HEK293 (cell line): ENCODE measurements around the gene CDK16.

Experiments
- CTCF ChIA-PET: fragments of 350-600 bp; formaldehyde crosslinking; extraction: SDS; loops from one replicate; lab custom pipeline; 2021; ENCODE audit warnings: antibody characterized with exemption; lab: Yijun Ruan, JAX
- POLR2A ChIA-PET: fragments of 300-600 bp; formaldehyde crosslinking; extraction: SDS; loops from one replicate; lab custom pipeline; 2020; ENCODE audit warnings: antibody characterized with exemption, inconsistent platforms; lab: Yijun Ruan, JAX
- H3K27ac ChIP-seq: fragments of 200-500 bp; sonication (Bioruptor generic); 2 replicates; pipeline ENCODE4 v1.5.1; 2014; ENCODE audit warnings: low read depth, low read length, control low read depth, inconsistent platforms; ENCODE audit errors: extremely low read depth
- H3K36me3 ChIP-seq, 2 experiments: fragments of 200-500 bp in 1 of 2; sonication (Bioruptor generic) in 1 of 2; 1 replicate in 1 of 2; 2 replicates in 1 of 2; pipeline ENCODE4 v1.5.1; 2014 to 2017; ENCODE audit warnings: inconsistent platforms in 2 of 2, low read length in 2 of 2; ENCODE audit not compliant: control insufficient read depth in 2 of 2, insufficient read depth in 1 of 2
- H3K4me1 ChIP-seq: fragments of 200-500 bp; sonication (Bioruptor generic); 2 replicates; pipeline ENCODE4 v1.5.1; 2014; ENCODE audit warnings: mild to moderate bottlenecking, low read length, inconsistent platforms; ENCODE audit not compliant: control insufficient read depth, insufficient read depth
- H3K4me3 ChIP-seq: 2 replicates; pipeline ENCODE4 v1.5.1; 2011; ENCODE audit warnings: low read depth, mild to moderate bottlenecking, control low read depth, low read length, moderate library complexity
- H3K9me3 ChIP-seq: fragments of 200-500 bp; sonication (Bioruptor generic); 2 replicates; pipeline ENCODE4 v1.5.1; 2014; ENCODE audit warnings: low read depth, low read length, inconsistent platforms; ENCODE audit not compliant: control insufficient read depth, insufficient read depth
- HIC1 ChIP-seq: fragments of 450-650 bp; formaldehyde crosslinking; IDR thresholded peaks from 2 replicates; pipeline ENCODE4 v1.5.1; 2016; ENCODE audit warnings: missing biosample characterization, missing genetic modification characterization
- MYNN ChIP-seq: fragments of 450-650 bp; formaldehyde crosslinking; IDR thresholded peaks from 2 replicates; pipeline ENCODE4 v1.5.1; 2016; ENCODE audit warnings: missing biosample characterization, missing genetic modification characterization, borderline replicate concordance
- OVOL3 ChIP-seq: fragments of 450-650 bp; formaldehyde crosslinking; IDR thresholded peaks from 2 replicates; pipeline ENCODE4 v1.5.1; 2016; ENCODE audit warnings: missing biosample characterization, missing genetic modification characterization
- PATZ1 ChIP-seq: fragments of 450-650 bp; formaldehyde crosslinking; IDR thresholded peaks from 2 replicates; pipeline ENCODE4 v1.5.1; 2016; ENCODE audit warnings: missing biosample characterization, missing genetic modification characterization
- SP7 ChIP-seq: fragments of 450-650 bp; formaldehyde crosslinking; IDR thresholded peaks from 2 replicates; pipeline ENCODE4 v1.5.1; 2016; ENCODE audit warnings: missing biosample characterization, missing genetic modification characterization
- WT1 ChIP-seq: fragments of 450-650 bp; formaldehyde crosslinking; IDR thresholded peaks from 2 replicates; pipeline ENCODE4 v1.5.1; 2016; ENCODE audit warnings: missing biosample characterization, missing genetic modification characterization
- ZBTB1 ChIP-seq: fragments of 450-650 bp; formaldehyde crosslinking; IDR thresholded peaks from 2 replicates; pipeline ENCODE4 v1.5.1; 2016; ENCODE audit warnings: missing biosample characterization, missing genetic modification characterization
- ZBTB17 ChIP-seq: fragments of 450-650 bp; formaldehyde crosslinking; IDR thresholded peaks from 2 replicates; pipeline ENCODE4 v1.5.1; 2016; ENCODE audit warnings: missing biosample characterization, missing genetic modification characterization
- ZBTB20 ChIP-seq: fragments of 450-650 bp; formaldehyde crosslinking; IDR thresholded peaks from 2 replicates; pipeline ENCODE4 v1.5.1; 2016; ENCODE audit warnings: missing biosample characterization, missing genetic modification characterization
- ZBTB48 ChIP-seq: fragments of 450-650 bp; formaldehyde crosslinking; IDR thresholded peaks from 2 replicates; pipeline ENCODE4 v1.5.1; 2016; ENCODE audit warnings: missing biosample characterization, missing genetic modification characterization
- ZFP69B ChIP-seq: fragments of 450-650 bp; formaldehyde crosslinking; IDR thresholded peaks from 2 replicates; pipeline ENCODE4 v1.5.1; 2016; ENCODE audit warnings: missing biosample characterization, missing genetic modification characterization
- ZNF169 ChIP-seq: fragments of 450-650 bp; formaldehyde crosslinking; IDR thresholded peaks from 2 replicates; pipeline ENCODE4 v1.5.1; 2016; ENCODE audit warnings: missing biosample characterization, missing genetic modification characterization
- ZNF184 ChIP-seq: fragments of 450-650 bp; IDR thresholded peaks from 2 replicates; pipeline ENCODE4 v1.5.1; 2018; ENCODE audit warnings: missing biosample characterization, mild to moderate bottlenecking, missing genetic modification characterization
- ZNF2 ChIP-seq: fragments of 450-650 bp; formaldehyde crosslinking; IDR thresholded peaks from 2 replicates; pipeline ENCODE4 v1.5.1; 2016; ENCODE audit warnings: missing biosample characterization, missing genetic modification characterization
- ZNF335 ChIP-seq: fragments of 450-650 bp; formaldehyde crosslinking; conservative IDR thresholded peaks from 2 replicates; pipeline ENCODE4 v1.5.1; 2016; ENCODE audit warnings: missing biosample characterization, missing genetic modification characterization
- ZNF366 ChIP-seq: fragments of 450-650 bp; formaldehyde crosslinking; conservative IDR thresholded peaks from 2 replicates; pipeline ENCODE4 v1.5.1; 2016; ENCODE audit warnings: missing biosample characterization, missing genetic modification characterization
- ZNF394 ChIP-seq: fragments of 450-650 bp; formaldehyde crosslinking; IDR thresholded peaks from 2 replicates; pipeline ENCODE4 v1.5.1; 2016; ENCODE audit warnings: missing biosample characterization, missing genetic modification characterization, mild to moderate bottlenecking, moderate library complexity, borderline replicate concordance
- ZNF398 ChIP-seq: fragments of 450-650 bp; formaldehyde crosslinking; IDR thresholded peaks from 2 replicates; pipeline ENCODE4 v1.5.1; 2017; ENCODE audit warnings: missing biosample characterization, missing genetic modification characterization
- ZNF629 ChIP-seq: fragments of 450-650 bp; formaldehyde crosslinking; IDR thresholded peaks from 2 replicates; pipeline ENCODE4 v1.5.1; 2017; ENCODE audit warnings: missing biosample characterization, missing genetic modification characterization
- ZNF670 ChIP-seq: fragments of 450-650 bp; formaldehyde crosslinking; IDR thresholded peaks from 2 replicates; pipeline ENCODE4 v1.5.1; 2016; ENCODE audit warnings: missing biosample characterization, missing genetic modification characterization, low read depth
- ZNF843 ChIP-seq: fragments of 450-650 bp; formaldehyde crosslinking; IDR thresholded peaks from 2 replicates; pipeline ENCODE4 v1.5.1; 2016; ENCODE audit warnings: missing biosample characterization, missing genetic modification characterization
- ZXDB ChIP-seq: fragments of 450-650 bp; formaldehyde crosslinking; IDR thresholded peaks from 2 replicates; pipeline ENCODE4 v1.5.1; 2016; ENCODE audit warnings: missing biosample characterization, missing genetic modification characterization
- TF ChIP-seq, protein P1 (sequence below): fragments of 450-650 bp; formaldehyde crosslinking; IDR thresholded peaks from 2 replicates; pipeline ENCODE4 v1.5.1; 2016; ENCODE audit warnings: missing biosample characterization, missing genetic modification characterization
- TF ChIP-seq, protein P2 (sequence below): fragments of 450-650 bp; formaldehyde crosslinking; IDR thresholded peaks from 2 replicates; pipeline ENCODE4 v1.5.1; 2016; ENCODE audit warnings: missing biosample characterization, missing genetic modification characterization
- TF ChIP-seq, protein P3 (sequence below): fragments of 450-650 bp; formaldehyde crosslinking; IDR thresholded peaks from 2 replicates; pipeline ENCODE4 v1.5.1; 2016; ENCODE audit warnings: missing biosample characterization, missing genetic modification characterization

The CDK16 gene

GRCh38 chrX:47217121-47217851 lies 1.2 kb upstream of the CDK16 start:
- POLR2A ChIA-PET: interaction anchor here (0.7 to 4.6 kb wide), 20 partner anchors 9 to 433 kb away, joined by 3 to 124 read pairs (median 6); partner anchors contain the start of genes ELK1, NDUFB11, RBM10 and USP11
- H3K36me3 ChIP-seq: peaks cover 45 to 75% of the 10 kb centered on the region in 2 experiments
- TF ChIP-seq ZXDB (tag by site-specific recombination) (peak; percentile 31; the same call in 1 of the 2 replicates), WT1 (tag by site-specific recombination) (peak; percentile 44; the same call in 1 of the 2 replicates), ZNF335 (peak; percentile 68), ZBTB17 (tag by site-specific recombination) (peak; percentile 32; the same call in 1 of the 2 replicates), ZBTB48 (tag by site-specific recombination) (0 out of 2 replicates have a peak, but pooled peaks have one; percentile 45), ZNF843 (peak; percentile 31; the same call in 1 of the 2 replicates), ZFP69B (tag by site-specific recombination) (peak; percentile 30; the same call in 1 of the 2 replicates), ZNF670 (tag by site-specific recombination) (no peak), ZNF366 (tag by site-specific recombination) (peak; percentile 61), ZNF629 (tag by site-specific recombination) (peak; percentile 70), ZBTB1 (no peak), HIC1 (tag by site-specific recombination) (peak; percentile 60), ZNF184 (tag by site-specific recombination) (0 out of 2 replicates have a peak, but pooled peaks have one; percentile 8), ZNF394 (tag by site-specific recombination) (0 out of 2 replicates have a peak, but pooled peaks have one; percentile 37), ZBTB20 (tag by site-specific recombination) (peak; percentile 66), SP7 (tag by site-specific recombination) (peak; percentile 47; the same call in 1 of the 2 replicates), ZNF169 (tag by site-specific recombination) (no peak), PATZ1 (tag by site-specific recombination) (peak; percentile 67), OVOL3 (tag by site-specific recombination) (no peak), ZNF398 (tag by site-specific recombination) (0 out of 2 replicates have a peak, but pooled peaks have one; percentile 8), ZNF2 (no peak), MYNN (tag by site-specific recombination) (peak; percentile 96)
- TF ChIP-seq, protein P1, sequence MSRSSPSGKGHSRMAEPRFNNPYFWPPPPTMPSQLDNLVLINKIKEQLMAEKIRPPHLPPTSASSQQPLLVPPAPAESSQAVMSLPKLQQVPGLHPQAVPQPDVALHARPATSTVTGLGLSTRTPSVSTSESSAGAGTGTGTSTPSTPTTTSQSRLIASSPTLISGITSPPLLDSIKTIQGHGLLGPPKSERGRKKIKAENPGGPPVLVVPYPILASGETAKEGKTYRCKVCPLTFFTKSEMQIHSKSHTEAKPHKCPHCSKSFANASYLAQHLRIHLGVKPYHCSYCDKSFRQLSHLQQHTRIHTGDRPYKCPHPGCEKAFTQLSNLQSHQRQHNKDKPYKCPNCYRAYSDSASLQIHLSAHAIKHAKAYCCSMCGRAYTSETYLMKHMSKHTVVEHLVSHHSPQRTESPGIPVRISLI (tag by site-specific recombination): no peak
- TF ChIP-seq, protein P2, sequence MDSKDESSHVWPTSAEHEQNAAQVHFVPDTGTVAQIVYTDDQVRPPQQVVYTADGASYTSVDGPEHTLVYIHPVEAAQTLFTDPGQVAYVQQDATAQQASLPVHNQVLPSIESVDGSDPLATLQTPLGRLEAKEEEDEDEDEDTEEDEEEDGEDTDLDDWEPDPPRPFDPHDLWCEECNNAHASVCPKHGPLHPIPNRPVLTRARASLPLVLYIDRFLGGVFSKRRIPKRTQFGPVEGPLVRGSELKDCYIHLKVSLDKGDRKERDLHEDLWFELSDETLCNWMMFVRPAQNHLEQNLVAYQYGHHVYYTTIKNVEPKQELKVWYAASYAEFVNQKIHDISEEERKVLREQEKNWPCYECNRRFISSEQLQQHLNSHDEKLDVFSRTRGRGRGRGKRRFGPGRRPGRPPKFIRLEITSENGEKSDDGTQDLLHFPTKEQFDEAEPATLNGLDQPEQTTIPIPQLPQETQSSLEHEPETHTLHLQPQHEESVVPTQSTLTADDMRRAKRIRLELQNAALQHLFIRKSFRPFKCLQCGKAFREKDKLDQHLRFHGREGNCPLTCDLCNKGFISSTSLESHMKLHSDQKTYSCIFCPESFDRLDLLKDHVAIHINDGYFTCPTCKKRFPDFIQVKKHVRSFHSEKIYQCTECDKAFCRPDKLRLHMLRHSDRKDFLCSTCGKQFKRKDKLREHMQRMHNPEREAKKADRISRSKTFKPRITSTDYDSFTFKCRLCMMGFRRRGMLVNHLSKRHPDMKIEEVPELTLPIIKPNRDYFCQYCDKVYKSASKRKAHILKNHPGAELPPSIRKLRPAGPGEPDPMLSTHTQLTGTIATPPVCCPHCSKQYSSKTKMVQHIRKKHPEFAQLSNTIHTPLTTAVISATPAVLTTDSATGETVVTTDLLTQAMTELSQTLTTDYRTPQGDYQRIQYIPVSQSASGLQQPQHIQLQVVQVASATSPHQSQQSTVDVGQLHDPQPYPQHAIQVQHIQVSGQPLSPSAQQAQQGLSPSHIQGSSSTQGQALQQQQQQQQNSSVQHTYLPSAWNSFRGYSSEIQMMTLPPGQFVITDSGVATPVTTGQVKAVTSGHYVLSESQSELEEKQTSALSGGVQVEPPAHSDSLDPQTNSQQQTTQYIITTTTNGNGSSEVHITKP (tag by site-specific recombination): peak; percentile 7; the same call in 1 of the 2 replicates
- TF ChIP-seq, protein P3, sequence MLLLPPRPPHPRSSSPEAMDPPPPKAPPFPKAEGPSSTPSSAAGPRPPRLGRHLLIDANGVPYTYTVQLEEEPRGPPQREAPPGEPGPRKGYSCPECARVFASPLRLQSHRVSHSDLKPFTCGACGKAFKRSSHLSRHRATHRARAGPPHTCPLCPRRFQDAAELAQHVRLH (tag by site-specific recombination): peak; percentile 50; the same call in 1 of the 2 replicates

More at GRCh38 chrX:47217121-47217851, 1.2 kb upstream of the CDK16 start:
- H3K4me3 ChIP-seq: peak overlapping the region; percentile 2
- H3K27ac ChIP-seq: peak overlapping the region; percentile 63
- CTCF ChIA-PET: interaction anchor here (0.6 to 1.0 kb wide), 2 partner anchors 167 to 1322 kb away, joined by 4 read pairs; partner anchors contain the start of gene TBC1D25
- peaks cover 11% of the 10 kb centered on the region; the same call in 1 of the 2 replicates for H3K4me1 ChIP-seq
- H3K9me3 ChIP-seq: no peaks in the 10 kb centered on the region
